ENCODE data around the gene PIGU.

Gene PIGU

GRCh38 chr20:34541264-34541901 lies 135.5 kb downstream of the PIGU start:
- TF ChIP-seq ZFX (IDR thresholded peaks at IDR 0.05; ENCODE audit: borderline replicate concordance) = no peak
- TF ChIP-seq, protein P1, sequence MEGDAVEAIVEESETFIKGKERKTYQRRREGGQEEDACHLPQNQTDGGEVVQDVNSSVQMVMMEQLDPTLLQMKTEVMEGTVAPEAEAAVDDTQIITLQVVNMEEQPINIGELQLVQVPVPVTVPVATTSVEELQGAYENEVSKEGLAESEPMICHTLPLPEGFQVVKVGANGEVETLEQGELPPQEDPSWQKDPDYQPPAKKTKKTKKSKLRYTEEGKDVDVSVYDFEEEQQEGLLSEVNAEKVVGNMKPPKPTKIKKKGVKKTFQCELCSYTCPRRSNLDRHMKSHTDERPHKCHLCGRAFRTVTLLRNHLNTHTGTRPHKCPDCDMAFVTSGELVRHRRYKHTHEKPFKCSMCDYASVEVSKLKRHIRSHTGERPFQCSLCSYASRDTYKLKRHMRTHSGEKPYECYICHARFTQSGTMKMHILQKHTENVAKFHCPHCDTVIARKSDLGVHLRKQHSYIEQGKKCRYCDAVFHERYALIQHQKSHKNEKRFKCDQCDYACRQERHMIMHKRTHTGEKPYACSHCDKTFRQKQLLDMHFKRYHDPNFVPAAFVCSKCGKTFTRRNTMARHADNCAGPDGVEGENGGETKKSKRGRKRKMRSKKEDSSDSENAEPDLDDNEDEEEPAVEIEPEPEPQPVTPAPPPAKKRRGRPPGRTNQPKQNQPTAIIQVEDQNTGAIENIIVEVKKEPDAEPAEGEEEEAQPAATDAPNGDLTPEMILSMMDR (IDR thresholded peaks at IDR 0.05) = no peak
- H3K27ac ChIP-seq = no peak overlapping the region

- TF ChIP-seq ZFX (IDR thresholded peaks at IDR 0.05; ENCODE audit: borderline replicate concordance) = no peak
- TF ChIP-seq, protein P1 (IDR thresholded peaks at IDR 0.05) = no peak
- H3K27ac ChIP-seq = no peak overlapping the region
These were observed 136.2 kb downstream of the PIGU start for GRCh38 chr20:34540596-34541263.

- no peak overlapping the region for H3K27ac ChIP-seq
- TF ChIP-seq ZFX (IDR thresholded peaks at IDR 0.05; ENCODE audit: borderline replicate concordance) = no peak
- TF ChIP-seq, protein P1 (IDR thresholded peaks at IDR 0.05) = no peak
These were observed 137.1 kb downstream of the PIGU start for GRCh38 chr20:34539756-34540155.

GRCh38 chr20:34538671-34539123 lies 138.2 kb downstream of the PIGU start:
- no peak overlapping the region for H3K27ac ChIP-seq
- no peak for TF ChIP-seq ZFX (IDR thresholded peaks at IDR 0.05; ENCODE audit: borderline replicate concordance)
- TF ChIP-seq, protein P1 (IDR thresholded peaks at IDR 0.05) = peak; percentile 94

- TF ChIP-seq, protein P1 (IDR thresholded peaks at IDR 0.05) = no peak
- no peak for TF ChIP-seq ZFX (IDR thresholded peaks at IDR 0.05; ENCODE audit: borderline replicate concordance)
- no peak overlapping the region for H3K27ac ChIP-seq
These were observed 139.2 kb downstream of the PIGU start for GRCh38 chr20:34537651-34538050.

- H3K27ac ChIP-seq = no peak overlapping the region
- TF ChIP-seq, protein P1 (IDR thresholded peaks at IDR 0.05) = peak; percentile 62
- no peak for TF ChIP-seq ZFX (IDR thresholded peaks at IDR 0.05; ENCODE audit: borderline replicate concordance)
These were observed 140.0 kb downstream of the PIGU start for GRCh38 chr20:34536798-34537394.

DNA sequence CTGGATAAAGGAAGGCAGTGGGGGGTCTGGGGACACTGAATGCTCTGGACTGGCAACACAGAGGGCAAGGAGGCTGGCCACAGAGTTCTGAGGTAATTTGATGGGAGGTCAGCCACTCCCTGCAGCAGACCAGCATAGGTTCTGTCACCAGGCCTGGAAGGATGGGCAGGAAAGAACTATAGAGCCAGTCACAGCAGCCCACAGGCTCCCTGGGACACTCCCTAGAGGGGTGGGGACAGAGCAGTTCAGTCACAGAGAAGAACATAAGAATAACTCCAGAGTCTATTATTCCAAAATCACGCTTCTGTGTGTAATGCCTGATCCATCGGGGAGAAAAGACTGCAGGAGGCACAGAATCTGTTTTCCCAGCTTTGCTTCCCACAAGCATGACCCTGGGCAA lies 141.0 kb downstream of the PIGU start:
- H3K27ac ChIP-seq = no peak overlapping the region
- TF ChIP-seq, protein P1 (IDR thresholded peaks at IDR 0.05) = no peak
- no peak for TF ChIP-seq ZFX (IDR thresholded peaks at IDR 0.05; ENCODE audit: borderline replicate concordance)
